PC-3 (cell line): ENCODE results near the gene KMT5C. TPM values are rescaled to one million over a fixed set of nuclear protein-coding genes. Genes with fewer than 3 reads are reported as not detected.

Experiments used
- ATAC-seq: fragments of 200-7000 bp; cut with Tn5 transposase; 2 replicates; pipeline ENCODE4 v1.9.1; 2020; ENCODE audit warnings: mild to moderate bottlenecking, moderate library complexity
- BruUV-seq: library from RNA; stranded (reverse); fragments of 400-500 nt; replicated peaks from 2 replicates; lab custom pipeline; 2021; lab: Mats Ljungman, UMichigan
- CTCF ChIA-PET: fragments of 300-600 bp; sonication (Branson Sonifier 250); formaldehyde crosslinking; loops from one replicate; lab custom pipeline; 2022; ENCODE audit warnings: antibody characterized with exemption; lab: Charles Lee
- POLR2A ChIA-PET: fragments of 300-600 bp; sonication (Branson Sonifier 250); formaldehyde crosslinking; loops from one replicate; lab custom pipeline; 2022; ENCODE audit warnings: antibody characterized with exemption; ENCODE audit not compliant: unreplicated experiment; lab: Charles Lee
- DNase-seq: peaks from one replicate; pipeline ENCODE4 v3.0.0-alpha.2; 2015
- H2AFZ ChIP-seq: fragments of 300-600 bp; sonication (generic); 2 replicates; pipeline ENCODE4 v1.6.0; 2016; ENCODE audit warnings: antibody characterized with exemption, low read length
- H3F3A ChIP-seq: fragments of 300-600 bp; sonication (generic); one replicate; pipeline ENCODE4 v1.6.0; 2017; ENCODE audit warnings: antibody characterized with exemption, low read length, control low read depth, mild to moderate bottlenecking; ENCODE audit not compliant: unreplicated experiment
- H3K27ac ChIP-seq: fragments of 300-600 bp; sonication (generic); 2 replicates; pipeline ENCODE4 v1.5.1; 2016; ENCODE audit warnings: mild to moderate bottlenecking, low read length
- H3K27me3 ChIP-seq: fragments of 300-600 bp; sonication (generic); 2 replicates; pipeline ENCODE4 v1.6.1; 2016; ENCODE audit warnings: low read length, mixed read lengths
- H3K36me3 ChIP-seq: fragments of 300-600 bp; sonication (generic); 2 replicates; pipeline ENCODE4 v1.6.1; 2016; ENCODE audit warnings: low read depth, mixed run types, low read length, mixed read lengths
- H3K4me1 ChIP-seq: fragments of 300-600 bp; sonication (generic); 2 replicates; pipeline ENCODE4 v1.5.1; 2016; ENCODE audit warnings: low read length; ENCODE audit not compliant: insufficient read depth
- H3K4me2 ChIP-seq: fragments of 300-600 bp; sonication (generic); 2 replicates; pipeline ENCODE4 v1.6.0; 2016; ENCODE audit warnings: low read length
- H3K4me3 ChIP-seq: fragments of 300-600 bp; sonication (generic); 2 replicates; pipeline ENCODE4 v1.5.1; 2016; ENCODE audit warnings: mild to moderate bottlenecking, low read length, mixed read lengths
- H3K79me2 ChIP-seq: fragments of 300-600 bp; sonication (generic); 2 replicates; pipeline ENCODE4 v1.6.1; 2017; ENCODE audit warnings: low read length, mixed read lengths
- H3K9ac ChIP-seq: fragments of 300-600 bp; sonication (generic); 2 replicates; pipeline ENCODE4 v1.6.0; 2016; ENCODE audit warnings: mild to moderate bottlenecking, low read length
- H3K9me2 ChIP-seq: fragments of 300-600 bp; sonication (generic); replicated peaks from 2 replicates; pipeline ENCODE4 v1.6.1; 2016; ENCODE audit warnings: mixed run types, low read length, mixed read lengths
- H3K9me3 ChIP-seq: fragments of 300-600 bp; sonication (generic); 2 replicates; pipeline ENCODE4 v1.6.1; 2016; ENCODE audit warnings: low read length, mixed read lengths
- H4K20me1 ChIP-seq: fragments of 300-600 bp; sonication (generic); 2 replicates; pipeline ENCODE4 v1.6.1; 2016; ENCODE audit warnings: low read length, mixed read lengths
- EZH2 ChIP-seq: fragments of 300-600 bp; sonication (generic); IDR thresholded peaks from one replicate; pipeline ENCODE4 v1.6.1; 2017; ENCODE audit warnings: antibody characterized with exemption, mild to moderate bottlenecking, low read length; ENCODE audit not compliant: unreplicated experiment
- EZH2phosphoT487 ChIP-seq: fragments of 300-600 bp; sonication (generic); IDR thresholded peaks from 2 replicates; pipeline ENCODE4 v1.6.1; 2018; ENCODE audit warnings: mild to moderate bottlenecking, antibody characterized with exemption, low read length, borderline replicate concordance
- intact Hi-C: fragments of 100-400 bp; cut with micrococcal nuclease; formaldehyde crosslinking; loops from 2 replicates; pipeline ENCODE4 v1.9.0; 2023
- total RNA-seq: library from RNA; depleted of rRNA; stranded (reverse); fragments of >200 nt; gene quantifications from 2 replicates; pipeline ENCODE4 v1.2.3, GENCODE V29; 2014
- TF ChIP-seq, protein P1 (sequence below): fragments of 300-600 bp; sonication (generic); conservative IDR thresholded peaks from 2 replicates; pipeline ENCODE4 v1.5.1; 2017; ENCODE audit warnings: antibody characterized with exemption, low read depth, mild to moderate bottlenecking, low read length

KMT5C gene
- total RNA-seq, 1 experiment from 2014 or later, result 21.9 TPM

DNA sequence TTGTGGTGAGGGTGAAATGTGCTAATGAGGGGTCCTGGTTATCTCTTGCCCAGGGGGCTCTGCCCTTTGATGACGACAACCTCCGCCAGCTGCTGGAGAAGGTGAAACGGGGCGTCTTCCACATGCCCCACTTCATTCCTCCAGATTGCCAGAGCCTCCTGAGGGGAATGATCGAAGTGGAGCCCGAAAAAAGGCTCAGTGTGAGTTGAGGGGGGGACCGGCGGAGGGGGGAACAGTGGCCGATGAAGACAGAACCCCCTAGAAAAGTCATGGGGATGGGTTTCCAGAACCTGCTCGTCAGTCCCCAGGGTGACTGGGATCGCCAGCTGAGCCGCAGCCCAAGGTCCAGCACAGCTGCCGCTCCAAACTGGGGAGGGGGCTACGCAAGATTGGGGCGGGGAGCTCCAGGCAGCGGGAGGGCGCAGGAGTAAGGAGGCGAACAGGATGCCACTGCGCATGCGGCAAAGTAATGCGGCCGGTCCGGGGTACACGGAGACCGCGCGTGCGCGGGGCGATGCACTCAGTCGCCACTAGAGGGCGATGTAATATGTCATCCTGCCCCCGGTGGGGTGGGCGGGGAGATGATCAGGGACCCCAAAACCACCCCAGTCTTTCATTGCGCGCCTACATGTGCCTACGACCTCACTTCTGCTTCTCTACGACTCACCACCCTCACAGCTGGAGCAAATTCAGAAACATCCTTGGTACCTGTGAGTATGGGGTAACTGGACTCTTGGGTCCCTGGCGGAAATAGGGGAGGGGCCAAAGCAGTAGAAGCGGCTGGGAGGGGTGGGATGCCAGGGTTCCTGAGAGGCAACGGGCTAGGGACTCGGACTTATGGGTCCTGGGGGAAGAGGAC is 38.0 kb upstream of the KMT5C start:
- H3K9ac ChIP-seq, result peak overlapping the region; percentile 41
- no peaks in the 10 kb centered on the region for H3K9me2 ChIP-seq
- TF ChIP-seq, protein P1, sequence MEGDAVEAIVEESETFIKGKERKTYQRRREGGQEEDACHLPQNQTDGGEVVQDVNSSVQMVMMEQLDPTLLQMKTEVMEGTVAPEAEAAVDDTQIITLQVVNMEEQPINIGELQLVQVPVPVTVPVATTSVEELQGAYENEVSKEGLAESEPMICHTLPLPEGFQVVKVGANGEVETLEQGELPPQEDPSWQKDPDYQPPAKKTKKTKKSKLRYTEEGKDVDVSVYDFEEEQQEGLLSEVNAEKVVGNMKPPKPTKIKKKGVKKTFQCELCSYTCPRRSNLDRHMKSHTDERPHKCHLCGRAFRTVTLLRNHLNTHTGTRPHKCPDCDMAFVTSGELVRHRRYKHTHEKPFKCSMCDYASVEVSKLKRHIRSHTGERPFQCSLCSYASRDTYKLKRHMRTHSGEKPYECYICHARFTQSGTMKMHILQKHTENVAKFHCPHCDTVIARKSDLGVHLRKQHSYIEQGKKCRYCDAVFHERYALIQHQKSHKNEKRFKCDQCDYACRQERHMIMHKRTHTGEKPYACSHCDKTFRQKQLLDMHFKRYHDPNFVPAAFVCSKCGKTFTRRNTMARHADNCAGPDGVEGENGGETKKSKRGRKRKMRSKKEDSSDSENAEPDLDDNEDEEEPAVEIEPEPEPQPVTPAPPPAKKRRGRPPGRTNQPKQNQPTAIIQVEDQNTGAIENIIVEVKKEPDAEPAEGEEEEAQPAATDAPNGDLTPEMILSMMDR, result peak; percentile 97
- no peak for TF ChIP-seq EZH2
- H4K20me1 ChIP-seq, result no peaks in the 10 kb centered on the region
- no peaks in the 10 kb centered on the region for H3F3A ChIP-seq
- H3K36me3 ChIP-seq, result no peaks in the 10 kb centered on the region
- DNase-seq, result peak; percentile 91
- H3K79me2 ChIP-seq, result no peaks in the 10 kb centered on the region
- H2AFZ ChIP-seq, result peak overlapping the region; percentile 89
- H3K9me3 ChIP-seq, result no peaks in the 10 kb centered on the region
- ChIA-PET POLR2A (no interaction called here), CTCF (interaction anchor here (0.5 to 1.3 kb wide), 5 partner anchors 37 to 99 kb away, joined by 3 to 5 read pairs (median 4); partner anchors contain the start of gene KMT5C)
- peak overlapping the region; percentile 82 for H3K4me2 ChIP-seq
- H3K4me3 ChIP-seq, result peak overlapping the region; percentile 57
- TSS peak; percentile 74 for BruUV-seq
- peaks cover 7% of the 10 kb centered on the region; the same call in 1 of the 2 replicates for H3K4me1 ChIP-seq
- ATAC-seq, result peak; percentile 87
- no peaks in the 10 kb centered on the region for H3K27me3 ChIP-seq
- intact Hi-C loops, result loop anchor here (1.0 to 5.0 kb wide), 3 partner anchors 25 to 71 kb away; partner anchors contain the start of genes IL11 and KMT5C
- H3K27ac ChIP-seq, result no peak overlapping the region

GRCh38 chr19:55302318-55302703 is 37.4 kb upstream of the KMT5C start:
- H3K36me3 ChIP-seq, result no peaks in the 10 kb centered on the region
- intact Hi-C loops, result loop anchor here (1.0 to 5.0 kb wide), 3 partner anchors 24 to 70 kb away; partner anchors contain the start of genes IL11 and KMT5C
- peak overlapping the region; percentile 57; the same call in 1 of the 2 replicates for H3K4me3 ChIP-seq
- peaks cover 7% of the 10 kb centered on the region; the same call in 1 of the 2 replicates for H3K4me1 ChIP-seq
- no peak for ATAC-seq
- no peak for DNase-seq
- no peak overlapping the region for H3K9ac ChIP-seq
- H4K20me1 ChIP-seq, result no peaks in the 10 kb centered on the region
- ChIA-PET CTCF (interaction anchor here (0.7 kb wide), 1 partner anchor 37 kb away, joined by 5 read pairs; the partner anchor contains the start of gene KMT5C), POLR2A (no interaction called here)
- peak overlapping the region; percentile 82 for H3K4me2 ChIP-seq
- no TSS peak for BruUV-seq
- H3K79me2 ChIP-seq, result no peaks in the 10 kb centered on the region
- no peaks in the 10 kb centered on the region for H3K9me2 ChIP-seq
- H3K27me3 ChIP-seq, result no peaks in the 10 kb centered on the region
- no peaks in the 10 kb centered on the region for H3F3A ChIP-seq
- H3K27ac ChIP-seq, result no peak overlapping the region
- H2AFZ ChIP-seq, result peak overlapping the region; percentile 89
- no peak for TF ChIP-seq EZH2phosphoT487
- TF ChIP-seq, protein P1, result no peak
- no peak for TF ChIP-seq EZH2
- no peaks in the 10 kb centered on the region for H3K9me3 ChIP-seq

- DNase-seq, result no peak
- TF ChIP-seq EZH2 (no peak), EZH2phosphoT487 (no peak)
- TF ChIP-seq, protein P1, result no peak
- no peaks in the 10 kb centered on the region for H3K79me2 ChIP-seq
- no peaks in the 10 kb centered on the region for H3K36me3 ChIP-seq
- POLR2A ChIA-PET, result no interaction called here
- intact Hi-C loops, result loop anchor here (2.0 to 5.0 kb wide), 2 partner anchors 23 to 69 kb away; partner anchors contain the start of gene IL11
- H3K9me3 ChIP-seq, result no peaks in the 10 kb centered on the region
- ATAC-seq, result no peak
- CTCF ChIA-PET, result no interaction called here
- no peak overlapping the region for H3K27ac ChIP-seq
- BruUV-seq, result no TSS peak
- no peaks in the 10 kb centered on the region for H3K27me3 ChIP-seq
- no peak overlapping the region for H3K9ac ChIP-seq
- H3K4me2 ChIP-seq, result no peak overlapping the region
- peaks cover 7% of the 10 kb centered on the region; the same call in 1 of the 2 replicates for H3K4me1 ChIP-seq
- no peaks in the 10 kb centered on the region for H4K20me1 ChIP-seq
- no peak overlapping the region for H2AFZ ChIP-seq
- no peaks in the 10 kb centered on the region for H3F3A ChIP-seq
- H3K9me2 ChIP-seq, result no peaks in the 10 kb centered on the region
- no peak overlapping the region for H3K4me3 ChIP-seq
Observed at GRCh38 chr19:55303477-55303876, 36.2 kb upstream of the KMT5C start.
